Heart left ventricle (tissue), 13 donors: Measurements from ENCODE around the gene PGF.

Source experiments
- CTCF ChIP-seq, 12 donors: fragments of 200-600 bp; sonication (generic) in 4 of 12; IDR thresholded peaks; one replicate each; pipeline versions ENCODE4 v1.5.0 to v1.8.0; 2018 to 2022; ENCODE audit warnings: antibody characterized with exemption in 12 of 12, mild to moderate bottlenecking in 5 of 12
- POLR2A ChIP-seq, 2 donors: fragments of 450-650 bp; IDR thresholded peaks; one replicate each; pipeline ENCODE4 v1.6.1; 2017; ENCODE audit warnings: antibody characterized with exemption in 2 of 2, mild to moderate bottlenecking in 2 of 2, moderate library complexity in 2 of 2
- donor health status: ischemic (EF 13 %, LVEDD 7.1; RV severe dilation, severe dysfunction).
- donor health status: DM: no; HTN: yes; CAD: no.
- donor health status: DM: no; HTN: no; CAD: no.
- donor health status: ischemic (EF 25% LVEDD 6.9; RV normal size, moderate dysfunction).
- donor health status: ischemic (EF 25% LVEDD 5.7; RV mildly dilated, moderate dysfunction).
- donor health status: ischemic (EF 35%, LVEDD 5.7; RV mildly dilated, moderate dysfunction).
- donor health status: nonischemic (EF 11% LVEDD 7.7; RV severe dilation, severe dysfunction).
- donor health status: DM: yes; HTN: yes; CAD: no.
- donor health status: PGD.
- donor health status: ischemic (EF 29% LVEDD 5.4; RV normal size, mild dysfunction).
- donor health status: nonischemic (EF 23%, LVEDD 6.1; RV moderate dilation, normal function).

GRCh38 chr14:74981462-74981782, 26.0 kb upstream of the PGF start:
- no peak for TF ChIP-seq CTCF (IDR thresholded peaks at IDR 0.05)
- no peak for TF ChIP-seq POLR2A (IDR thresholded peaks at IDR 0.05)
